IgD-negative memory B cell (primary cell): ENCODE data around the gene KIF5C. TPM values are rescaled to one million over a fixed set of nuclear protein-coding genes. Genes with fewer than 3 reads are reported as not detected.
A peak's percentile ranks its signal among the peaks of the same experiment; 100 is the strongest.
"Not testable (repeated sequence)": the region's sequence is repeated elsewhere in the genome, so short reads cannot be mapped to it uniquely, and the experiment has no call there.

Source experiments
- H3K27ac Mint-ChIP-seq, 3 donors: one replicate each; pipeline ENCODE4 v1.8.0; 2020 to 2022; ENCODE audit warnings: mild to moderate bottlenecking in 3 of 3, mixed read lengths in 3 of 3, moderate library complexity in 1 of 3
- H3K27me3 Mint-ChIP-seq: one replicate; pipeline ENCODE4 v1.8.0; 2021; ENCODE audit warnings: mixed read lengths
- H3K36me3 Mint-ChIP-seq: one replicate; pipeline ENCODE4 v1.8.0; 2020; ENCODE audit warnings: mild to moderate bottlenecking, mixed read lengths
- H3K4me1 Mint-ChIP-seq, 3 donors: one replicate each; pipeline ENCODE4 v1.8.0; 2020 to 2022; ENCODE audit warnings: mixed read lengths in 3 of 3, mild to moderate bottlenecking in 1 of 3
- H3K4me3 Mint-ChIP-seq, 4 donors: one replicate each; pipeline ENCODE4 v1.8.0; 2020 to 2022; ENCODE audit warnings: mild to moderate bottlenecking in 4 of 4, mixed read lengths in 4 of 4, moderate library complexity in 3 of 4
- H3K9me3 Mint-ChIP-seq, 3 donors: one replicate each; pipeline ENCODE4 v1.8.0; 2020 to 2021; ENCODE audit warnings: mixed read lengths in 3 of 3, mild to moderate bottlenecking in 1 of 3
- polyA plus RNA-seq: library from polyadenylated mRNA; unstranded; fragments of 300-500 nt; fragmentation: Illumina TruSeq; gene quantifications from one replicate; pipeline ENCODE4 v1.2.3, GENCODE V29; 2021

KIF5C gene
- polyA plus RNA-seq, 1 donor from 2014 or later, result 2.0 TPM

GRCh38 chr2:148971547-148971946, 96.5 kb downstream of the KIF5C start:
- no peak overlapping the region for H3K4me3 Mint-ChIP-seq
- H3K4me1 Mint-ChIP-seq, result peaks cover 0 to 12% (median 4%) of the 10 kb centered on the region in 3 donors
- H3K27me3 Mint-ChIP-seq, result no peaks in the 10 kb centered on the region
- H3K36me3 Mint-ChIP-seq, result peaks cover 4% of the 10 kb centered on the region
- H3K9me3 Mint-ChIP-seq, result no peaks in the 10 kb centered on the region
- no peak overlapping the region for H3K27ac Mint-ChIP-seq

GRCh38 chr2:148974095-148974494, 99.1 kb downstream of the KIF5C start:
- Mint-ChIP-seq H3K36me3 (peaks cover 4% of the 10 kb centered on the region), H3K9me3 (no peaks in the 10 kb centered on the region), H3K4me1 (peaks cover 0 to 12% (median 4%) of the 10 kb centered on the region in 3 donors), H3K27ac (no peak overlapping the region), H3K4me3 (no peak overlapping the region), H3K27me3 (no peaks in the 10 kb centered on the region)

GRCh38 chr2:148978026-148978685, 103.1 kb downstream of the KIF5C start:
- Mint-ChIP-seq H3K4me1 (peaks cover 0 to 5% (median 0%) of the 10 kb centered on the region in 3 donors), H3K27me3 (no peaks in the 10 kb centered on the region), H3K9me3 (no peaks in the 10 kb centered on the region), H3K27ac (no peak overlapping the region), H3K4me3 (no peak overlapping the region), H3K36me3 (peaks cover 9% of the 10 kb centered on the region)

GRCh38 chr2:148978706-148979105, 103.7 kb downstream of the KIF5C start:
- H3K4me1 Mint-ChIP-seq, result peaks cover 0 to 5% (median under 1%) of the 10 kb centered on the region in 3 donors
- H3K9me3 Mint-ChIP-seq, result no peaks in the 10 kb centered on the region
- peaks cover 8% of the 10 kb centered on the region for H3K36me3 Mint-ChIP-seq
- H3K27me3 Mint-ChIP-seq, result no peaks in the 10 kb centered on the region
- H3K27ac Mint-ChIP-seq, result no peak overlapping the region
- H3K4me3 Mint-ChIP-seq, result no peak overlapping the region

GRCh38 chr2:148979164-148979918, 104.3 kb downstream of the KIF5C start:
- Mint-ChIP-seq H3K4me3 (no peak overlapping the region), H3K36me3 (peaks cover 8% of the 10 kb centered on the region), H3K9me3 (no peaks in the 10 kb centered on the region), H3K27me3 (no peaks in the 10 kb centered on the region), H3K4me1 (peaks cover 0 to 5% (median 1%) of the 10 kb centered on the region in 3 donors), H3K27ac (no peak overlapping the region)

- Mint-ChIP-seq H3K27ac (no peak overlapping the region), H3K4me3 (no peak overlapping the region), H3K36me3 (peaks cover 8% of the 10 kb centered on the region), H3K4me1 (peaks cover 0 to 5% (median 1%) of the 10 kb centered on the region in 3 donors), H3K9me3 (no peaks in the 10 kb centered on the region), H3K27me3 (no peaks in the 10 kb centered on the region)
Observed at GRCh38 chr2:148979919-148980277, 104.9 kb downstream of the KIF5C start.

GRCh38 chr2:148980496-148980895, 105.5 kb downstream of the KIF5C start:
- not testable (repeated sequence) for H3K4me3 Mint-ChIP-seq, H3K9me3 Mint-ChIP-seq, H3K27ac Mint-ChIP-seq, H3K27me3 Mint-ChIP-seq, H3K36me3 Mint-ChIP-seq, H3K4me1 Mint-ChIP-seq

- Mint-ChIP-seq H3K36me3 (peaks cover 8% of the 10 kb centered on the region), H3K27ac (no peak overlapping the region), H3K4me3 (no peak overlapping the region), H3K27me3 (no peaks in the 10 kb centered on the region), H3K4me1 (peaks cover 0 to 1% (median 0%) of the 10 kb centered on the region in 3 donors), H3K9me3 (no peaks in the 10 kb centered on the region)
Observed at GRCh38 chr2:148981324-148981723, 106.3 kb downstream of the KIF5C start.

GRCh38 chr2:148981781-148982180, 106.8 kb downstream of the KIF5C start:
- Mint-ChIP-seq H3K27ac (no peak overlapping the region), H3K4me3 (no peak overlapping the region), H3K36me3 (peaks cover 8% of the 10 kb centered on the region), H3K27me3 (no peaks in the 10 kb centered on the region), H3K9me3 (no peaks in the 10 kb centered on the region), H3K4me1 (peaks cover 0 to 1% (median 0%) of the 10 kb centered on the region in 3 donors)

GRCh38 chr2:148982282-148982681, 107.3 kb downstream of the KIF5C start:
- no peaks in the 10 kb centered on the region for H3K27me3 Mint-ChIP-seq
- H3K9me3 Mint-ChIP-seq, result no peaks in the 10 kb centered on the region
- H3K4me1 Mint-ChIP-seq, result peaks cover 0 to 1% (median 0%) of the 10 kb centered on the region in 3 donors
- H3K27ac Mint-ChIP-seq, result no peak overlapping the region
- H3K4me3 Mint-ChIP-seq, result no peak overlapping the region
- H3K36me3 Mint-ChIP-seq, result peaks cover 8% of the 10 kb centered on the region

- H3K36me3 Mint-ChIP-seq, result peaks cover 9% of the 10 kb centered on the region
- H3K9me3 Mint-ChIP-seq, result no peaks in the 10 kb centered on the region
- H3K4me3 Mint-ChIP-seq, result no peak overlapping the region
- H3K4me1 Mint-ChIP-seq, result peaks cover 0 to 1% (median 0%) of the 10 kb centered on the region in 3 donors
- H3K27ac Mint-ChIP-seq, result no peak overlapping the region
- no peaks in the 10 kb centered on the region for H3K27me3 Mint-ChIP-seq
Observed at GRCh38 chr2:148983896-148984295, 108.9 kb downstream of the KIF5C start.

- H3K27ac Mint-ChIP-seq, result no peak overlapping the region
- no peaks in the 10 kb centered on the region for H3K9me3 Mint-ChIP-seq
- peaks cover 0 to 1% (median 0%) of the 10 kb centered on the region in 3 donors for H3K4me1 Mint-ChIP-seq
- peaks cover 9% of the 10 kb centered on the region for H3K36me3 Mint-ChIP-seq
- H3K27me3 Mint-ChIP-seq, result no peaks in the 10 kb centered on the region
- H3K4me3 Mint-ChIP-seq, result no peak overlapping the region
Observed at GRCh38 chr2:148984449-148984848, 109.4 kb downstream of the KIF5C start.

- peaks cover 2 to 6% (median 3%) of the 10 kb centered on the region in 3 donors for H3K4me1 Mint-ChIP-seq
- peaks cover 1% of the 10 kb centered on the region for H3K36me3 Mint-ChIP-seq
- no peaks in the 10 kb centered on the region for H3K27me3 Mint-ChIP-seq
- no peak overlapping the region for H3K4me3 Mint-ChIP-seq
- no peaks in the 10 kb centered on the region for H3K9me3 Mint-ChIP-seq
- no peak overlapping the region for H3K27ac Mint-ChIP-seq
Observed at GRCh38 chr2:148987286-148987685, 112.3 kb downstream of the KIF5C start.

GRCh38 chr2:148988337-148988736, 113.3 kb downstream of the KIF5C start:
- H3K36me3 Mint-ChIP-seq, result peaks cover 1% of the 10 kb centered on the region
- no peak overlapping the region for H3K27ac Mint-ChIP-seq
- H3K27me3 Mint-ChIP-seq, result no peaks in the 10 kb centered on the region
- H3K4me3 Mint-ChIP-seq, result no peak overlapping the region
- peaks cover 2 to 6% (median 3%) of the 10 kb centered on the region in 3 donors for H3K4me1 Mint-ChIP-seq
- H3K9me3 Mint-ChIP-seq, result no peaks in the 10 kb centered on the region

- H3K9me3 Mint-ChIP-seq, result no peaks in the 10 kb centered on the region
- H3K36me3 Mint-ChIP-seq, result peaks cover 1% of the 10 kb centered on the region
- H3K27ac Mint-ChIP-seq, result peak overlapping the region in 1 of 3 donors; percentile 2
- H3K27me3 Mint-ChIP-seq, result no peaks in the 10 kb centered on the region
- H3K4me1 Mint-ChIP-seq, result peaks cover 2 to 6% (median 4%) of the 10 kb centered on the region in 3 donors
- no peak overlapping the region for H3K4me3 Mint-ChIP-seq
Observed at GRCh38 chr2:148989882-148990493, 115.0 kb downstream of the KIF5C start.
